Breast epithelium (tissue), 3 donors: Measurements from ENCODE around the gene ARCN1.

Experiments
- POLR2A ChIP-seq: fragments of 450-650 bp; IDR thresholded peaks from one replicate; pipeline ENCODE4 v1.6.1; 2016; ENCODE audit warnings: antibody characterized with exemption, mild to moderate bottlenecking, moderate library complexity
- TF ChIP-seq, protein P1 (sequence below), 3 donors: fragments of 450-650 bp; IDR thresholded peaks; one replicate each; pipeline ENCODE4 v1.5.1; 2016 to 2017; ENCODE audit warnings: antibody characterized with exemption in 3 of 3, mild to moderate bottlenecking in 3 of 3, moderate library complexity in 3 of 3

DNA sequence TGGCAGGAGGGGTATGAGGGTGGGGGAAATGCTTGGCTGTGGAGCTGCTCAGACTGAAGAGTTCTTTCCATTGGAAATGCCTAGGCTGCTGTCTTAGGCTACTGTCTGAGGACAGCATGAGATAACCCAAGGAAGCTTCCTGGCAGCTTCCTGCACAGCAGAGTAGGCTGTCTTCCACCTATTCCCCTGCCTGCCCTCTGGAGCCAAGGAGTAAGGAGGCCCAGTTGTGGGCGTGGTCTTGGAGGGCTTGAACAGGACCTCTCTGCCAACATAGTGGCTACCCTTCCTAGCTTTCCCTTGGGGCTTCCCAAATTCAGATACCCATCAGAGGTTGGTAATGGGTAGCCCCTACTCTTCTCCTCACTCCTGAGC lies 61.1 kb downstream of the ARCN1 start:
- TF ChIP-seq, protein P1, sequence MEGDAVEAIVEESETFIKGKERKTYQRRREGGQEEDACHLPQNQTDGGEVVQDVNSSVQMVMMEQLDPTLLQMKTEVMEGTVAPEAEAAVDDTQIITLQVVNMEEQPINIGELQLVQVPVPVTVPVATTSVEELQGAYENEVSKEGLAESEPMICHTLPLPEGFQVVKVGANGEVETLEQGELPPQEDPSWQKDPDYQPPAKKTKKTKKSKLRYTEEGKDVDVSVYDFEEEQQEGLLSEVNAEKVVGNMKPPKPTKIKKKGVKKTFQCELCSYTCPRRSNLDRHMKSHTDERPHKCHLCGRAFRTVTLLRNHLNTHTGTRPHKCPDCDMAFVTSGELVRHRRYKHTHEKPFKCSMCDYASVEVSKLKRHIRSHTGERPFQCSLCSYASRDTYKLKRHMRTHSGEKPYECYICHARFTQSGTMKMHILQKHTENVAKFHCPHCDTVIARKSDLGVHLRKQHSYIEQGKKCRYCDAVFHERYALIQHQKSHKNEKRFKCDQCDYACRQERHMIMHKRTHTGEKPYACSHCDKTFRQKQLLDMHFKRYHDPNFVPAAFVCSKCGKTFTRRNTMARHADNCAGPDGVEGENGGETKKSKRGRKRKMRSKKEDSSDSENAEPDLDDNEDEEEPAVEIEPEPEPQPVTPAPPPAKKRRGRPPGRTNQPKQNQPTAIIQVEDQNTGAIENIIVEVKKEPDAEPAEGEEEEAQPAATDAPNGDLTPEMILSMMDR (IDR thresholded peaks at IDR 0.05) = no peak
- TF ChIP-seq POLR2A = no peak
